Gastrocnemius medialis (tissue), 4 donors: ENCODE results near the gene FBXW2. TPM values are rescaled to one million over a fixed set of nuclear protein-coding genes. Genes with fewer than 3 reads are reported as not detected.

ENCODE experiments used
- ATAC-seq, 2 donors: fragments of 150-250 bp; one replicate each; pipeline ENCODE4 v1.9.1; 2016
- DNase-seq, 2 donors: peaks; one replicate each; pipeline ENCODE4 v3.0.0-alpha.2; 2019
- H3K27ac ChIP-seq, 4 donors: fragments of 200-600 bp; sonication (generic); 1 replicate in 1 of 4; 2 replicates in 3 of 4; pipeline ENCODE4 v1.5.1; 2016 to 2018; ENCODE audit warnings: mild to moderate bottlenecking in 2 of 4, moderate library complexity in 1 of 4
- H3K27me3 ChIP-seq, 3 donors: fragments of 200-600 bp; sonication (generic) in 2 of 3; 1 replicate in 1 of 3; 2 replicates in 2 of 3; pipeline versions ENCODE4 v1.5.1 to v1.6.0; 2016 to 2019; ENCODE audit warnings: mild to moderate bottlenecking in 1 of 3, moderate library complexity in 1 of 3
- H3K36me3 ChIP-seq, 2 donors: fragments of 200-600 bp; sonication (generic) in 1 of 2; one replicate each; pipeline ENCODE4 v1.5.1; 2017 to 2018
- H3K4me1 ChIP-seq, 2 donors: fragments of 200-600 bp; sonication (generic) in 1 of 2; one replicate each; pipeline ENCODE4 v1.5.1; 2016 to 2017; ENCODE audit warnings: mild to moderate bottlenecking in 2 of 2
- H3K4me3 ChIP-seq, 4 donors: fragments of 200-600 bp; sonication (generic) in 3 of 4; 1 replicate in 1 of 4; 2 replicates in 3 of 4; pipeline ENCODE4 v1.5.1; 2016 to 2019; ENCODE audit warnings: mild to moderate bottlenecking in 2 of 4
- H3K9me3 ChIP-seq, 3 donors: fragments of 200-600 bp; sonication (generic) in 2 of 3; 1 replicate in 1 of 3; 2 replicates in 2 of 3; pipeline ENCODE4 v1.5.1; 2016 to 2019
- POLR2A ChIP-seq, 2 donors: fragments of 450-650 bp; IDR thresholded peaks; one replicate each; pipeline ENCODE4 v1.6.1; 2017; ENCODE audit warnings: antibody characterized with exemption in 2 of 2, mild to moderate bottlenecking in 2 of 2, moderate library complexity in 2 of 2
- in situ Hi-C, 4 donors: fragments of 200-750 bp; cut with MboI; loops; one replicate each; pipeline versions ENCODE4 v1.15.0 to v1.8.0; 2017; ENCODE audit warnings: low sequenced_read_pairs in 4 of 4
- intact Hi-C: fragments of 100-400 bp; cut with DNase I; formaldehyde crosslinking; loops from one replicate; pipeline ENCODE4 v1.15.1; 2023; ENCODE audit warnings: low total_unique reads
- total RNA-seq, 4 donors: library from RNA; depleted of rRNA; stranded (reverse); fragments of >200 nt; gene quantifications; one replicate each; pipeline versions ENCODE4 v1.1.0 to v1.2.3, GENCODE V29; 2016
- TF ChIP-seq, protein P1 (sequence below), 5 experiments: fragments of 450-650 bp in 3 of 5; fragments of 200-600 bp in 2 of 5; sonication (generic) in 2 of 5; IDR thresholded peaks in 4 of 5; conservative IDR thresholded peaks in 1 of 5; 1 replicate in 4 of 5; 2 replicates in 1 of 5; pipeline ENCODE4 v1.5.1; 2016 to 2019; ENCODE audit warnings: antibody characterized with exemption in 5 of 5, mild to moderate bottlenecking in 3 of 5, moderate library complexity in 3 of 5

The FBXW2 gene
- total RNA-seq, 4 donors from 2014 or later = 17.0 to 20.0 (median 19.0) TPM

DNA sequence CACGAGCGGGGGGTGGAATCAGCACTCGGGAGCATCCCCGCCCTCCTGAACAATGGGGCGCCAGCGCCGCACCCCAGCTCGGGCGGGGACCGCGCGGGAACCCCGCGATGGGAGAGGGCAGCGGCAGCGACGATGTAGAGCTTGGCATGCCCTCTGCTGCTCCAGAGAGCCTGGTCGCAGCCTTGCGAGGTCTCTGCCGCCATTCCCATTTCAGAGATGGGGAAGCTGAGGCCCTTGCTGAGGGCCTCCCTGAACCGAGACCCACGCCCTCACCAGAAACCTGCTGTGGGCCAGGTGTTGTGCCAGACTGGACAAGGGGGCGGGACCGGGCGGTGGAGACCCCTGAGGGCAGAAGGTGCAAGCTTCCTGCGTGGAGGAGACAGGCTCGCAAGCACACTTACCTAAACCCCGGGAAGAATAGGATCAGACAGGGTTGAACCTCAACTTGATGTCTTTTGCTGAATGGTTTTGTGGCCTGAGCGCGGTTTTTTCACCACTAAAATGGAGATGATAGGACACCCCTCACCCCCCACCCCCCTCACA lies 78.3 kb downstream of the FBXW2 start:
- no peaks in the 10 kb centered on the region for H3K36me3 ChIP-seq
- H3K27me3 ChIP-seq = no peaks in the 10 kb centered on the region
- ATAC-seq (no peak), DNase-seq (peak in 1 of 2 donors; percentile 16)
- H3K27ac ChIP-seq = peak overlapping the region; percentile 72 to 76 (median 74)
- H3K4me1 ChIP-seq = peaks cover 26 to 40% of the 10 kb centered on the region in 2 donors
- intact Hi-C loops (loop anchor here (2.0 to 5.0 kb wide), 3 partner anchors 78 to 154 kb away; partner anchors contain the start of gene FBXW2), in situ Hi-C loops (no loop called here)
- peak overlapping the region; percentile 66 to 90 (median 75) for H3K4me3 ChIP-seq
- TF ChIP-seq, protein P1, sequence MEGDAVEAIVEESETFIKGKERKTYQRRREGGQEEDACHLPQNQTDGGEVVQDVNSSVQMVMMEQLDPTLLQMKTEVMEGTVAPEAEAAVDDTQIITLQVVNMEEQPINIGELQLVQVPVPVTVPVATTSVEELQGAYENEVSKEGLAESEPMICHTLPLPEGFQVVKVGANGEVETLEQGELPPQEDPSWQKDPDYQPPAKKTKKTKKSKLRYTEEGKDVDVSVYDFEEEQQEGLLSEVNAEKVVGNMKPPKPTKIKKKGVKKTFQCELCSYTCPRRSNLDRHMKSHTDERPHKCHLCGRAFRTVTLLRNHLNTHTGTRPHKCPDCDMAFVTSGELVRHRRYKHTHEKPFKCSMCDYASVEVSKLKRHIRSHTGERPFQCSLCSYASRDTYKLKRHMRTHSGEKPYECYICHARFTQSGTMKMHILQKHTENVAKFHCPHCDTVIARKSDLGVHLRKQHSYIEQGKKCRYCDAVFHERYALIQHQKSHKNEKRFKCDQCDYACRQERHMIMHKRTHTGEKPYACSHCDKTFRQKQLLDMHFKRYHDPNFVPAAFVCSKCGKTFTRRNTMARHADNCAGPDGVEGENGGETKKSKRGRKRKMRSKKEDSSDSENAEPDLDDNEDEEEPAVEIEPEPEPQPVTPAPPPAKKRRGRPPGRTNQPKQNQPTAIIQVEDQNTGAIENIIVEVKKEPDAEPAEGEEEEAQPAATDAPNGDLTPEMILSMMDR (IDR thresholded peaks at IDR 0.05 in 4 of 5, conservative IDR thresholded peaks at IDR 0.05 in 1 of 5) = no peak
- no peak for TF ChIP-seq POLR2A (IDR thresholded peaks at IDR 0.05)
- no peaks in the 10 kb centered on the region for H3K9me3 ChIP-seq

DNA sequence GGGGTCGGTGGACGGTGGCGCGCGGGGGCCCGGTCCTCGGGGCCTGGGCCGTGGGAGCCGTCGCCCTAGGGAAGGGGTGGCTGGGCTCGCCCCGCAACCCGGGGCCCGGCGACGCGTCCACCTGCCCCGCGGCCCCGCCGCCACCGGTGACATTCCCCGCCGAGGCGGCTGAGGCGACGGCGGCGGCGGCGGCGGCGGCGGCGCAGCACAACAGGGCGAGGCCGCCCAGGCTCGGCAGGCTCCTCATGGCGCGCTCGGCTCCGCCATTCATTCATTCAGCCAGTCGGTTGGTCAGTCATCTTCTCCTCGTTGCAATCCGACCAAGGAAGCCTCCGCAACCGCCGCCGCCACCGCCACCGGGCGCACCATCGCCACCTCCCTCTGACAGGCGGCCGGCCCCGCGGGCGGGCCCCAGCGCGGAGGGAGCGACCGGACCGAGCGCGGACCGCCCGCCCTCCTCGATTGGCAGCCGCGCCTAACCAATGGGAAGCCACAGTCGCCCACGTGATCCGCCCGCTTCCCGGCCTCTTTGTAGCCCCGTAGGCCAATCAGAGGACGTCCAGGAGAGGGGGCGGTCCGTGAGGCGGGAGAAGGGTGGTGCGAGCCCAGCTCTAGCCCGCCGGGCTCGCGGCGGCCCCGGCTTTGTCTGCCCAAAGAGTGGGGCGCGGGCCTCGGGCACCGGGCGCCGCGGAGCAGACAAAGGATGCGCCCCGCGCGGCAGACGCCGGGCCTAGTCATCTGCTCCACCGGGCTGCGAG lies 78.9 kb downstream of the FBXW2 start, which contains the start of gene MEGF9:
TSS of gene MEGF9 (minus strand) at position 383 of the 758 bp plus-strand sequence. CDS start at position 271, 112 bp downstream.
- Histone ChIP-seq H3K27me3 (no peaks in the 10 kb centered on the region), H3K27ac (peak within 1 kb of the TSS; percentile 72 to 76 (median 74)), H3K9me3 (no peaks in the 10 kb centered on the region), H3K4me3 (peak within 1 kb of the TSS; percentile 74 to 90 (median 82)), H3K36me3 (no peaks in the 10 kb centered on the region), H3K4me1 (peaks cover 31 to 43% of the 10 kb centered on the region in 2 donors)
- ATAC-seq (peak; percentile 92 to 93), DNase-seq (peak; percentile 98)
- TF ChIP-seq, protein P1 (IDR thresholded peaks at IDR 0.05 in 4 of 5, conservative IDR thresholded peaks at IDR 0.05 in 1 of 5) = peak in 2 of 5 experiments; percentile 16 to 17
- peak; percentile 79 to 92 for TF ChIP-seq POLR2A (IDR thresholded peaks at IDR 0.05)
- intact Hi-C loops = loop anchor here (2.0 to 5.0 kb wide), 3 partner anchors 79 to 155 kb away; partner anchors contain the start of gene FBXW2
- in situ Hi-C loops = no loop called here

DNA sequence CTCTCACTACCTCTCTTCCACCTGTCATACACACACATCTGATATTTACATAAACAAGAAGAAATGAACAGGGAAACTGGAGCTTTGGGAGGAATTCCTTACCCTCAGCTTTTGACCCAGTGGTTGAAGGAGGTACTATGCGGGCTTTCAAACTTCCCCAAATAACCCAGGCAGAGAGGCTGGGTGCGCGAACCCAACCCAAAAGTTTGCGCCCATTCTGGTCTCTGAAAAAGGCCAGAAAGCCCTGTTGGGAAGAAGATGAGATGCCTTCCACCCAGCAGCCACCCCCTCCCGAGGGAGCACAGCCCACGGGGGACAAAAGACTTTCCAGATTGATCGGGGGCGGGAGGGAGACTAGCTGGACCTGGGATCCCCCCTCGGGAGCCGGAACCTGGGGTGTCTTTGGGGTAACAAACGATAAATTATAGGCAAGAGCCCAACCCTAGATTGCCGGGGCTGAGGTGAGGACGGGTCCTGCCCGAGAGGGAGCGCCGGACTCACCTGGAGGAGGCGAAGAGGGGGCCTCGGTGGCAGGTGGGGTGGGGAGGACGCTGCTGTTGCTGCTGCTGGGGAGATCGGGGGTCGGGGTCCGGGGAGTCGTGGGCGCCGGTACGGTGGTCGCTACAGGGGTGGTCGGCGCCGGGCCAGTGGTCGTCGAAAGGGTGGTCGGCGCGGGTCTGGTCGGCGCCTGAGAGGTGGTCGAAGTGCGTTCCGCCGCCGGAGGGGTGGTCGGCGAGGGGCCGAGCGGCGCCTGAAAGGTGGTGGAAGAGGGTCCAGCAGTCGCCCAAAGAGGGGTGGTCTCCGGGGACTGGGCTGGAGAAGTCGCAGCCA lies 79.7 kb downstream of the FBXW2 start:
- Histone ChIP-seq H3K27me3 (no peaks in the 10 kb centered on the region), H3K27ac (peak overlapping the region; percentile 72 to 76 (median 74)), H3K4me1 (peaks cover 36 to 45% of the 10 kb centered on the region in 2 donors), H3K9me3 (no peaks in the 10 kb centered on the region), H3K4me3 (peak overlapping the region; percentile 74 to 90 (median 82)), H3K36me3 (no peaks in the 10 kb centered on the region)
- intact Hi-C loops = loop anchor here (2.0 to 5.0 kb wide), 3 partner anchors 79 to 155 kb away; partner anchors contain the start of gene FBXW2
- in situ Hi-C loops = no loop called here
- peak in 1 of 2 donors; percentile 8 for DNase-seq
- no peak for ATAC-seq
- TF ChIP-seq, protein P1 (IDR thresholded peaks at IDR 0.05 in 4 of 5, conservative IDR thresholded peaks at IDR 0.05 in 1 of 5) = peak in 1 of 5 experiments; percentile 38
- TF ChIP-seq POLR2A (IDR thresholded peaks at IDR 0.05) = no peak

DNA sequence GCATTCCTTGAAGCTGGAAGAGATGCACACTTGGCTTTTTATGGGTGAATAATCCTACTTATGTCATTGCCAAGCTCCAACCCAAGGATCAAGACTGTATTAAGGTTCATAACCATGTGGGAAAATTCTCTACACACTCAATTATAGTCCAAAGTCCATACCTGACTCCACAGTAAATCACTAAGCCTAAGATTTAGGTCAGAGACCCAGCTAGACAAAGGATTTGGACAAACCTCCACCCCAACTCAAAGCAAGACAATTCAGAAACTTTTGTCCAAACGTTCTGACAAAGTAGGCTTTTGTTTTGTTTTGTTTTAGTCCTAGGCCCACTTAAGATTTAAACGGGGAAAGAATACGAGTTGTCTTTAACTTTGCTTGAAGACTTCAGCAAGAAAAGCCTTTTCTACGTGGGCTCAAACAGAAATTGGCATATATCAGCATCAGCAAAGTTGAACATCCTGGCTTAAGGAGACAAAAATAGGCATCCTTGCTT lies 80.6 kb downstream of the FBXW2 start:
- H3K4me3 ChIP-seq = peak overlapping the region; percentile 74 to 90 (median 82)
- in situ Hi-C loops = no loop called here
- H3K9me3 ChIP-seq = no peaks in the 10 kb centered on the region
- intact Hi-C loops = loop anchor here (5.0 kb wide), 1 partner anchor 95 kb away; no protein-coding TSS in a partner anchor
- H3K27me3 ChIP-seq = no peaks in the 10 kb centered on the region
- TF ChIP-seq, protein P1 (IDR thresholded peaks at IDR 0.05 in 4 of 5, conservative IDR thresholded peaks at IDR 0.05 in 1 of 5) = no peak
- TF ChIP-seq POLR2A (IDR thresholded peaks at IDR 0.05) = no peak
- H3K36me3 ChIP-seq = no peaks in the 10 kb centered on the region
- DNase-seq (no peak), ATAC-seq (no peak)
- H3K4me1 ChIP-seq = peaks cover 36 to 45% of the 10 kb centered on the region in 2 donors
- H3K27ac ChIP-seq = peak overlapping the region; percentile 72 to 76 (median 74)
